PC-9 (cell line): ENCODE measurements around the gene ZFP57. TPM values are rescaled to one million over a fixed set of nuclear protein-coding genes. Genes with fewer than 3 reads are reported as not detected.

ENCODE experiments used
- Bru-seq: library from RNA; stranded (reverse); fragments of 400-500 nt; gene quantifications from one replicate; lab custom pipeline; 2021; lab: Mats Ljungman, UMichigan
- BruChase-seq, 2 experiments: library from RNA; stranded (reverse); fragments of 400-500 nt; gene quantifications; one replicate each; lab custom pipeline; 2021; lab: Mats Ljungman, UMichigan
- BruUV-seq: library from RNA; stranded (reverse); fragments of 400-500 nt; replicated peaks from 2 replicates; lab custom pipeline; 2021; lab: Mats Ljungman, UMichigan
- CTCF ChIA-PET: fragments of 300-600 bp; sonication (Branson Sonifier 250); formaldehyde crosslinking; loops from one replicate; lab custom pipeline; 2022; ENCODE audit warnings: antibody characterized with exemption; lab: Charles Lee
- POLR2A ChIA-PET: fragments of 300-600 bp; sonication (Branson Sonifier 250); formaldehyde crosslinking; loops from one replicate; lab custom pipeline; 2022; ENCODE audit warnings: antibody characterized with exemption; ENCODE audit not compliant: unreplicated experiment; lab: Charles Lee
- DNase-seq, 2 experiments: peaks; one replicate each; pipeline versions ENCODE4 v3.0.0 to v3.0.0-alpha.2; 2015 to 2022; ENCODE audit warnings: mixed read lengths in 1 of 2
- H2AFZ ChIP-seq: fragments of 200-600 bp; sonication (generic); 2 replicates; pipeline ENCODE4 v1.8.1; 2017; ENCODE audit warnings: antibody characterized with exemption
- H3F3A ChIP-seq: fragments of 200-600 bp; sonication (generic); 2 replicates; pipeline ENCODE4 v1.8.1; 2017; ENCODE audit warnings: antibody characterized with exemption, mild to moderate bottlenecking, low read depth; ENCODE audit not compliant: insufficient read depth
- H3K27ac ChIP-seq: fragments of 200-600 bp; sonication (generic); 2 replicates; pipeline ENCODE4 v1.6.1; 2016; ENCODE audit warnings: mixed run types
- H3K27me3 ChIP-seq: fragments of 200-600 bp; sonication (generic); 2 replicates; pipeline ENCODE4 v1.6.1; 2016; ENCODE audit warnings: low read depth, mixed run types; ENCODE audit not compliant: insufficient read depth
- H3K36me3 ChIP-seq: fragments of 200-600 bp; sonication (generic); 2 replicates; pipeline ENCODE4 v1.6.1; 2016; ENCODE audit warnings: low read depth, mixed run types
- H3K4me1 ChIP-seq: fragments of 200-600 bp; sonication (generic); replicated peaks from 2 replicates; pipeline ENCODE4 v1.6.1; 2016; ENCODE audit warnings: mixed run types; ENCODE audit not compliant: insufficient read depth
- H3K4me2 ChIP-seq: fragments of 200-600 bp; sonication (generic); 2 replicates; pipeline ENCODE4 v1.6.1; 2017; ENCODE audit warnings: mixed run types
- H3K4me3 ChIP-seq: fragments of 200-600 bp; sonication (generic); 2 replicates; pipeline ENCODE4 v1.6.1; 2016; ENCODE audit warnings: mixed run types
- H3K79me2 ChIP-seq: fragments of 200-600 bp; sonication (generic); 2 replicates; pipeline ENCODE4 v1.6.1; 2017; ENCODE audit warnings: low read depth, mixed run types
- H3K9me2 ChIP-seq: fragments of 200-600 bp; sonication (generic); 2 replicates; pipeline ENCODE4 v1.8.1; 2017; ENCODE audit warnings: mild to moderate bottlenecking; ENCODE audit not compliant: insufficient read depth
- H3K9me3 ChIP-seq: fragments of 200-600 bp; sonication (generic); 2 replicates; pipeline ENCODE4 v1.8.1; 2016; ENCODE audit warnings: low read depth; ENCODE audit not compliant: insufficient read depth
- H4K20me1 ChIP-seq: fragments of 200-600 bp; sonication (generic); 2 replicates; pipeline ENCODE4 v1.8.1; 2017; ENCODE audit not compliant: insufficient read depth
- EZH2 ChIP-seq: fragments of 200-600 bp; sonication (generic); IDR thresholded peaks from 2 replicates; pipeline ENCODE4 v1.8.0; 2017; ENCODE audit warnings: antibody characterized with exemption, low read depth
- intact Hi-C: fragments of 100-400 bp; cut with micrococcal nuclease; formaldehyde crosslinking; loops from one replicate; pipeline ENCODE4 v1.10.0; 2022; ENCODE audit not compliant: unreplicated experiment
- long read RNA-seq: library from polyadenylated mRNA; stranded (forward); transcript quantifications from one replicate; pipeline ENCODE4 v2.0.0, GENCODE V29; 2022
- total RNA-seq: library from RNA; stranded (reverse); gene quantifications from 2 replicates; pipeline ENCODE4 v1.2.3, GENCODE V29; 2021
- TF ChIP-seq, protein P1 (sequence below): fragments of 200-600 bp; sonication (generic); conservative IDR thresholded peaks from 2 replicates; pipeline ENCODE4 v1.6.1; 2017; ENCODE audit warnings: mixed run types, antibody characterized with exemption, mild to moderate bottlenecking, moderate library complexity

The ZFP57 gene
- total RNA-seq = 0.98 and 1.1 TPM in 2 replicates
- Bru-seq, nascent RNA = percentile 26 among the genes with signal in this experiment
- percentile 50 among the genes with signal in this experiment for BruChase-seq, experiment 1, labeled RNA remaining after a 2-hour chase
- percentile 29 among the genes with signal in this experiment for BruChase-seq, experiment 2, labeled RNA remaining after a 6-hour chase
- long read RNA-seq = 0 reads

GRCh38 chr6:29680904-29681303 lies at the start of gene ZFP57:
Gene ZFP57, minus strand, starts transcription at chr6:29681152. Its CDS starts 4,149 bp downstream, at chr6:29677003.
- no peaks in the 10 kb centered on the region for H3K79me2 ChIP-seq
- H3K27ac ChIP-seq = no peak within 1 kb of the TSS
- ChIA-PET CTCF (no interaction called here), POLR2A (no interaction called here)
- peaks cover 28% of the 10 kb centered on the region for H3K4me1 ChIP-seq
- H3K9me2 ChIP-seq = no peaks in the 10 kb centered on the region
- H3F3A ChIP-seq = peaks cover 24% of the 10 kb centered on the region; the same call in 1 of the 2 replicates
- H3K4me2 ChIP-seq = no peak within 1 kb of the TSS
- no peaks in the 10 kb centered on the region for H4K20me1 ChIP-seq
- H3K36me3 ChIP-seq = no peaks in the 10 kb centered on the region
- no peak for TF ChIP-seq EZH2
- TF ChIP-seq, protein P1, sequence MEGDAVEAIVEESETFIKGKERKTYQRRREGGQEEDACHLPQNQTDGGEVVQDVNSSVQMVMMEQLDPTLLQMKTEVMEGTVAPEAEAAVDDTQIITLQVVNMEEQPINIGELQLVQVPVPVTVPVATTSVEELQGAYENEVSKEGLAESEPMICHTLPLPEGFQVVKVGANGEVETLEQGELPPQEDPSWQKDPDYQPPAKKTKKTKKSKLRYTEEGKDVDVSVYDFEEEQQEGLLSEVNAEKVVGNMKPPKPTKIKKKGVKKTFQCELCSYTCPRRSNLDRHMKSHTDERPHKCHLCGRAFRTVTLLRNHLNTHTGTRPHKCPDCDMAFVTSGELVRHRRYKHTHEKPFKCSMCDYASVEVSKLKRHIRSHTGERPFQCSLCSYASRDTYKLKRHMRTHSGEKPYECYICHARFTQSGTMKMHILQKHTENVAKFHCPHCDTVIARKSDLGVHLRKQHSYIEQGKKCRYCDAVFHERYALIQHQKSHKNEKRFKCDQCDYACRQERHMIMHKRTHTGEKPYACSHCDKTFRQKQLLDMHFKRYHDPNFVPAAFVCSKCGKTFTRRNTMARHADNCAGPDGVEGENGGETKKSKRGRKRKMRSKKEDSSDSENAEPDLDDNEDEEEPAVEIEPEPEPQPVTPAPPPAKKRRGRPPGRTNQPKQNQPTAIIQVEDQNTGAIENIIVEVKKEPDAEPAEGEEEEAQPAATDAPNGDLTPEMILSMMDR = no peak
- intact Hi-C loops = no loop called here
- DNase-seq = no peak
- no peak within 1 kb of the TSS for H3K4me3 ChIP-seq
- no peaks in the 10 kb centered on the region for H3K27me3 ChIP-seq
- no peaks in the 10 kb centered on the region for H3K9me3 ChIP-seq
- no peak within 1 kb of the TSS for H2AFZ ChIP-seq
- BruUV-seq = no TSS peak

DNA sequence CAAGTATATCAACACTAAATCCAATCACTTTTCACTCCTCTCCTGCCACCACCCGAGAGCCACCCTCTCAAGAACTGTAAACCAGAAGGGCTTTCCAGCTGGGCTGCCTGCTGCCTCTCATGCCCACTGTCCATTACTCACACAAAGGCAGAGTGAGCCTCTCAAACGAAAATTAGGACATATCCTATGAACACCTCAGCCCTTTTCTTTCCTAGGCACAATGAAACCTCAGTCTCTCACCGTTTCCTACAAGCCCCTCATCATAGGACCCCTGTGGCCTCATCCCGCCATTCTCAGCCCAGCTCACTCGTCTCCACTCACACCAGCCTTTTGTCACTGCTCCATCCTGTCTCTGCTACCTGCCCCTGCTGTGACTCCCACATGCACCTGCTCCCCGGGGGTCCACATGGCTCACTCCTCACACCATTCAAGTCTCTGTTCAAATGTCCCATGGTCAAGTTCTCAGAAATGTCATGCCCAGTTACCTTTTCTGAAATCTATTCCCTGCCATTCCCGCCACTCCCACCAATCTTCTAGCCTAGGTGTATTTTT lies 49.7 kb upstream of the ZFP57 start:
- H3K4me3 ChIP-seq = no peak overlapping the region
- no peaks in the 10 kb centered on the region for H3K79me2 ChIP-seq
- POLR2A ChIA-PET = no interaction called here
- TF ChIP-seq, protein P1 = no peak
- no peak for TF ChIP-seq EZH2
- BruUV-seq = no TSS peak
- no peaks in the 10 kb centered on the region for H3F3A ChIP-seq
- CTCF ChIA-PET = no interaction called here
- H2AFZ ChIP-seq = no peak overlapping the region
- no peaks in the 10 kb centered on the region for H4K20me1 ChIP-seq
- DNase-seq = peak in 1 of 2 experiments; percentile 16
- H3K27me3 ChIP-seq = no peaks in the 10 kb centered on the region
- no peaks in the 10 kb centered on the region for H3K36me3 ChIP-seq
- no peaks in the 10 kb centered on the region for H3K9me2 ChIP-seq
- intact Hi-C loops = no loop called here
- no peak overlapping the region for H3K4me2 ChIP-seq
- H3K4me1 ChIP-seq = no peaks in the 10 kb centered on the region
- no peak overlapping the region for H3K27ac ChIP-seq
- no peaks in the 10 kb centered on the region for H3K9me3 ChIP-seq

GRCh38 chr6:29729774-29730328 lies 48.9 kb upstream of the ZFP57 start:
- Histone ChIP-seq H3K4me3 (no peak overlapping the region), H3K9me2 (no peaks in the 10 kb centered on the region), H3K4me1 (no peaks in the 10 kb centered on the region), H4K20me1 (no peaks in the 10 kb centered on the region), H3F3A (no peaks in the 10 kb centered on the region), H2AFZ (no peak overlapping the region), H3K4me2 (no peak overlapping the region), H3K79me2 (no peaks in the 10 kb centered on the region), H3K27me3 (no peaks in the 10 kb centered on the region), H3K27ac (no peak overlapping the region), H3K36me3 (no peaks in the 10 kb centered on the region), H3K9me3 (no peaks in the 10 kb centered on the region)
- CTCF ChIA-PET = no interaction called here
- POLR2A ChIA-PET = no interaction called here
- BruUV-seq = no TSS peak
- TF ChIP-seq, protein P1 = no peak
- no peak for TF ChIP-seq EZH2
- intact Hi-C loops = no loop called here
- DNase-seq = peak in 1 of 2 experiments; percentile 16
